K562 (cell line): ENCODE results near the gene LAMB1. TPM values are rescaled to one million over a fixed set of nuclear protein-coding genes. Genes with fewer than 3 reads are reported as not detected.

Source experiments
- E2F8 ChIP-seq: fragments of 450-650 bp; IDR thresholded peaks from 2 replicates; pipeline ENCODE4 v1.7.1; 2018; ENCODE audit warnings: mild to moderate bottlenecking, low read depth; ENCODE audit not compliant: partially characterized antibody
- EGR1 ChIP-seq: fragments of 450-650 bp; conservative IDR thresholded peaks from 2 replicates; pipeline ENCODE4 v1.6.1; 2017; ENCODE audit warnings: mild to moderate bottlenecking
- GTF2F1 ChIP-seq: IDR thresholded peaks from 2 replicates; pipeline ENCODE4 v1.6.1; 2011; ENCODE audit warnings: low read depth, low read length, improper control_type of control experiment
- MTA3 ChIP-seq: fragments of 450-650 bp; formaldehyde crosslinking; IDR thresholded peaks from 2 replicates; pipeline ENCODE4 v1.6.1; 2017; ENCODE audit warnings: mild to moderate bottlenecking, borderline replicate concordance
- NCOA1 ChIP-seq: fragments of 450-650 bp; IDR thresholded peaks from 2 replicates; pipeline ENCODE4 v1.6.1; 2016; ENCODE audit warnings: low read depth
- NFYB ChIP-seq: IDR thresholded peaks from 2 replicates; pipeline ENCODE4 v1.6.1; 2011; ENCODE audit warnings: mild to moderate bottlenecking, moderate library complexity; ENCODE audit not compliant: insufficient read length; ENCODE audit errors: extremely low read depth
- RBM15 ChIP-seq: fragments of 200-400 bp; formaldehyde crosslinking; IDR thresholded peaks from 2 replicates; pipeline ENCODE4 v1.6.1; 2018; ENCODE audit warnings: mild to moderate bottlenecking, low read length, moderate library complexity; ENCODE audit not compliant: insufficient read depth
- STAT5A ChIP-seq: IDR thresholded peaks from 2 replicates; pipeline ENCODE4 v1.6.1; 2012; ENCODE audit warnings: low read length, inconsistent platforms, borderline replicate concordance
- ZNF175 ChIP-seq: fragments of 200-800 bp; sonication (Bioruptor generic); IDR thresholded peaks from 2 replicates; pipeline ENCODE4 v1.6.1; 2016; ENCODE audit warnings: low read depth, mild to moderate bottlenecking, missing genetic modification characterization, missing compliant biosample characterization
- ZNF384 ChIP-seq: IDR thresholded peaks from 2 replicates; pipeline ENCODE4 v1.6.1; 2012; ENCODE audit warnings: low read depth, low read length, improper control_type of control experiment
- ZNF77 ChIP-seq: fragments of 250-450 bp; sonication (Bioruptor Pico); IDR thresholded peaks from 2 replicates; pipeline ENCODE4 v1.5.0; 2020
- ZZZ3 ChIP-seq: fragments of 450-650 bp; IDR thresholded peaks from 2 replicates; pipeline ENCODE4 v1.6.1; 2016; ENCODE audit warnings: antibody characterized with exemption, mild to moderate bottlenecking, moderate library complexity
- polyA plus RNA-seq, 8 experiments: library from polyadenylated mRNA; depleted of rRNA in 4 of 8; stranded (reverse) in 5 of 8; unstranded in 3 of 8; fragments of >200 nt; fragmentation: Nextera tagmentation in 2 of 8; fragmentation: Illumina TruSeq in 1 of 8; extraction: Ambion mirVana in 2 of 8; extraction: Trizol in 1 of 8; gene quantifications; 2 replicates each; pipeline versions ENCODE4 v1.2.1 to v1.2.3, GENCODE V29; 2011 to 2014; ENCODE audit warnings: inconsistent platforms in 1 of 8, missing spikeins in 1 of 8
- total RNA-seq, 7 experiments: library from RNA; depleted of rRNA in 6 of 7; stranded (reverse); fragments of >200 nt in 6 of 7; fragmentation: Illumina TruSeq in 2 of 7; extraction: Trizol in 2 of 7; gene quantifications; 2 replicates each; pipeline versions ENCODE4 v1.2.1 to v1.2.3, GENCODE V29; 2011 to 2021; ENCODE audit warnings: low replicate concordance in 1 of 7
- TF ChIP-seq, protein P1 (sequence below), 2 experiments: fragments of 450-650 bp; IDR thresholded peaks; 2 replicates each; pipeline ENCODE4 v1.6.1; 2016
- TF ChIP-seq, protein P2 (sequence below): sonication (generic); formaldehyde crosslinking; IDR thresholded peaks from 2 replicates; pipeline ENCODE4 v1.8.0; 2022; ENCODE audit warnings: mild to moderate bottlenecking, missing genetic modification reagents
- TF ChIP-seq, protein P3 (sequence below): sonication (generic); formaldehyde crosslinking; IDR thresholded peaks from 2 replicates; pipeline ENCODE4 v1.5.0; 2020; ENCODE audit warnings: missing genetic modification reagents
- TF ChIP-seq, protein P4 (sequence below): sonication (generic); formaldehyde crosslinking; IDR thresholded peaks from 2 replicates; pipeline ENCODE4 v1.4.0; 2020; ENCODE audit warnings: mild to moderate bottlenecking, missing genetic modification reagents

Gene LAMB1
- total and polyA plus RNA-seq, 9 of the 15 experiments (the other 6 are each of a cell fraction or from before 2014, with no cell fraction given) = 6.0 to 17.7 (median 12.3) TPM

DNA sequence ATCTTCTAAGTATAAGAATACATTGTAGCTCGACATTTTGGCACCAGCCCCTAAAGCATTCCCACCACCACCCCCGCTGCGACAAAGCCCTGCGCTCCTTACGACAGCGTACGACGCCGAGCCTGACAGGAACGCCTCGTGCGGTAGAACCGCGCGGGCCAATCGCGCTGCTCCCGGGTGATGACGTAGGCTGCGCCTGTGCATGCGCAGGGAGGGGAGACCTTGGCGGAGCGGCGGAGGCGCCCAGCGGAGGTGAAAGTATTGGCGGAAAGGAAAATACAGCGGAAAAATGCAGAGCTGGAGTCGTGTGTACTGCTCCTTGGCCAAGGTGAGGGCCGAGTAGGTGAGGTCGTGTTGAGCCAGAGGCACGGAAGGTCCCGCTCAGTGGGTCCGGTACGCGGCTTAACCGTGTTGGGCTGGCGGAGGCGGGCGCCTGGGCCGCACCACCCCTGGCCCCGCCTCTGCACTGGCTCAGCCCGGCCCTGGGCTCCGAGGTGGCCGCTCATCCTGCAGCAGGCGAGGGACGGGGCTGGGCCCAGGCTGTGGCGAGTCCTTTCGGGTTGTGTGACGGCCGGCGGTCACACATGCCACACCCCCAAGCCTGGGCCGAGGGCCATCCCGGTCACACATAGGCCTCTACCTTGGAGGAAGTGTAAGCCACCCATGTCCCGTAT, 111.9 kb downstream of the LAMB1 start, which contains the start of gene DLD (continued):
- TF ChIP-seq, protein P1, sequence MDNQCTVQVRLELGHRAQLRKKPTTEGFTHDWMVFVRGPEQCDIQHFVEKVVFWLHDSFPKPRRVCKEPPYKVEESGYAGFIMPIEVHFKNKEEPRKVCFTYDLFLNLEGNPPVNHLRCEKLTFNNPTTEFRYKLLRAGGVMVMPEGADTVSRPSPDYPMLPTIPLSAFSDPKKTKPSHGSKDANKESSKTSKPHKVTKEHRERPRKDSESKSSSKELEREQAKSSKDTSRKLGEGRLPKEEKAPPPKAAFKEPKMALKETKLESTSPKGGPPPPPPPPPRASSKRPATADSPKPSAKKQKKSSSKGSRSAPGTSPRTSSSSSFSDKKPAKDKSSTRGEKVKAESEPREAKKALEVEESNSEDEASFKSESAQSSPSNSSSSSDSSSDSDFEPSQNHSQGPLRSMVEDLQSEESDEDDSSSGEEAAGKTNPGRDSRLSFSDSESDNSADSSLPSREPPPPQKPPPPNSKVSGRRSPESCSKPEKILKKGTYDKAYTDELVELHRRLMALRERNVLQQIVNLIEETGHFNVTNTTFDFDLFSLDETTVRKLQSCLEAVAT (IDR thresholded peaks at IDR 0.05) = peak in 1 of 2 experiments; percentile 55; a peak in 1 of 4 replicates
- TF ChIP-seq, protein P2, sequence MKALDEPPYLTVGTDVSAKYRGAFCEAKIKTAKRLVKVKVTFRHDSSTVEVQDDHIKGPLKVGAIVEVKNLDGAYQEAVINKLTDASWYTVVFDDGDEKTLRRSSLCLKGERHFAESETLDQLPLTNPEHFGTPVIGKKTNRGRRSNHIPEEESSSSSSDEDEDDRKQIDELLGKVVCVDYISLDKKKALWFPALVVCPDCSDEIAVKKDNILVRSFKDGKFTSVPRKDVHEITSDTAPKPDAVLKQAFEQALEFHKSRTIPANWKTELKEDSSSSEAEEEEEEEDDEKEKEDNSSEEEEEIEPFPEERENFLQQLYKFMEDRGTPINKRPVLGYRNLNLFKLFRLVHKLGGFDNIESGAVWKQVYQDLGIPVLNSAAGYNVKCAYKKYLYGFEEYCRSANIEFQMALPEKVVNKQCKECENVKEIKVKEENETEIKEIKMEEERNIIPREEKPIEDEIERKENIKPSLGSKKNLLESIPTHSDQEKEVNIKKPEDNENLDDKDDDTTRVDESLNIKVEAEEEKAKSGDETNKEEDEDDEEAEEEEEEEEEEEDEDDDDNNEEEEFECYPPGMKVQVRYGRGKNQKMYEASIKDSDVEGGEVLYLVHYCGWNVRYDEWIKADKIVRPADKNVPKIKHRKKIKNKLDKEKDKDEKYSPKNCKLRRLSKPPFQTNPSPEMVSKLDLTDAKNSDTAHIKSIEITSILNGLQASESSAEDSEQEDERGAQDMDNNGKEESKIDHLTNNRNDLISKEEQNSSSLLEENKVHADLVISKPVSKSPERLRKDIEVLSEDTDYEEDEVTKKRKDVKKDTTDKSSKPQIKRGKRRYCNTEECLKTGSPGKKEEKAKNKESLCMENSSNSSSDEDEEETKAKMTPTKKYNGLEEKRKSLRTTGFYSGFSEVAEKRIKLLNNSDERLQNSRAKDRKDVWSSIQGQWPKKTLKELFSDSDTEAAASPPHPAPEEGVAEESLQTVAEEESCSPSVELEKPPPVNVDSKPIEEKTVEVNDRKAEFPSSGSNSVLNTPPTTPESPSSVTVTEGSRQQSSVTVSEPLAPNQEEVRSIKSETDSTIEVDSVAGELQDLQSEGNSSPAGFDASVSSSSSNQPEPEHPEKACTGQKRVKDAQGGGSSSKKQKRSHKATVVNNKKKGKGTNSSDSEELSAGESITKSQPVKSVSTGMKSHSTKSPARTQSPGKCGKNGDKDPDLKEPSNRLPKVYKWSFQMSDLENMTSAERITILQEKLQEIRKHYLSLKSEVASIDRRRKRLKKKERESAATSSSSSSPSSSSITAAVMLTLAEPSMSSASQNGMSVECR (CRISPR knock-in tag) = peak; percentile 84
- peak; percentile 55; the same call in 1 of the 2 replicates for TF ChIP-seq GTF2F1
- TF ChIP-seq NFYB = peak; percentile 87
- TF ChIP-seq, protein P3, sequence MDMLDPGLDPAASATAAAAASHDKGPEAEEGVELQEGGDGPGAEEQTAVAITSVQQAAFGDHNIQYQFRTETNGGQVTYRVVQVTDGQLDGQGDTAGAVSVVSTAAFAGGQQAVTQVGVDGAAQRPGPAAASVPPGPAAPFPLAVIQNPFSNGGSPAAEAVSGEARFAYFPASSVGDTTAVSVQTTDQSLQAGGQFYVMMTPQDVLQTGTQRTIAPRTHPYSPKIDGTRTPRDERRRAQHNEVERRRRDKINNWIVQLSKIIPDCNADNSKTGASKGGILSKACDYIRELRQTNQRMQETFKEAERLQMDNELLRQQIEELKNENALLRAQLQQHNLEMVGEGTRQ (CRISPR knock-in tag) = no peak
- TF ChIP-seq ZZZ3 = no peak
- TF ChIP-seq E2F8 = peak; percentile 75
- peak; percentile 93 for TF ChIP-seq EGR1
- peak; percentile 58; the same call in 1 of the 2 replicates for TF ChIP-seq NCOA1
- TF ChIP-seq ZNF384 = no peak
- TF ChIP-seq, protein P4, sequence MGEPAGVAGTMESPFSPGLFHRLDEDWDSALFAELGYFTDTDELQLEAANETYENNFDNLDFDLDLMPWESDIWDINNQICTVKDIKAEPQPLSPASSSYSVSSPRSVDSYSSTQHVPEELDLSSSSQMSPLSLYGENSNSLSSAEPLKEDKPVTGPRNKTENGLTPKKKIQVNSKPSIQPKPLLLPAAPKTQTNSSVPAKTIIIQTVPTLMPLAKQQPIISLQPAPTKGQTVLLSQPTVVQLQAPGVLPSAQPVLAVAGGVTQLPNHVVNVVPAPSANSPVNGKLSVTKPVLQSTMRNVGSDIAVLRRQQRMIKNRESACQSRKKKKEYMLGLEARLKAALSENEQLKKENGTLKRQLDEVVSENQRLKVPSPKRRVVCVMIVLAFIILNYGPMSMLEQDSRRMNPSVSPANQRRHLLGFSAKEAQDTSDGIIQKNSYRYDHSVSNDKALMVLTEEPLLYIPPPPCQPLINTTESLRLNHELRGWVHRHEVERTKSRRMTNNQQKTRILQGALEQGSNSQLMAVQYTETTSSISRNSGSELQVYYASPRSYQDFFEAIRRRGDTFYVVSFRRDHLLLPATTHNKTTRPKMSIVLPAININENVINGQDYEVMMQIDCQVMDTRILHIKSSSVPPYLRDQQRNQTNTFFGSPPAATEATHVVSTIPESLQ (CRISPR knock-in tag) = peak; percentile 98
- TF ChIP-seq RBM15 = no peak
- no peak for TF ChIP-seq ZNF175 (CRISPR knock-in tag)
- peak; percentile 93 for TF ChIP-seq MTA3
- TF ChIP-seq STAT5A = no peak; the same call in 1 of the 2 replicates
- TF ChIP-seq ZNF77 = no peak
